Neuronal stem cell (in vitro differentiated cells): ENCODE data around the gene SFMBT1.
A peak's percentile ranks its signal among the peaks of the same experiment; 100 is the strongest.

ENCODE experiments used
- DNase-seq: peaks from one replicate; pipeline ENCODE4 v3.0.0-alpha.2; 2013; ENCODE audit warnings: low spot score
- H2AFZ ChIP-seq: one replicate; pipeline ENCODE4 v1.6.1; 2013; ENCODE audit warnings: mild to moderate bottlenecking, low read length, inconsistent platforms
- H2AK5ac ChIP-seq: 2 replicates; pipeline ENCODE4 v1.6.1; 2013; ENCODE audit warnings: low read depth, mild to moderate bottlenecking, inconsistent platforms, low read length, moderate library complexity, mixed read lengths
- H2BK120ac ChIP-seq: 2 replicates; pipeline ENCODE4 v1.6.1; 2013; ENCODE audit warnings: low read depth, mild to moderate bottlenecking, inconsistent platforms, low read length, moderate library complexity, mixed read lengths
- H2BK12ac ChIP-seq: one replicate; pipeline ENCODE4 v1.6.1; 2013; ENCODE audit warnings: low read length, inconsistent platforms
- H2BK15ac ChIP-seq: 2 replicates; pipeline ENCODE4 v1.6.1; 2013; ENCODE audit warnings: mild to moderate bottlenecking, low read length, inconsistent platforms, mixed read lengths
- H2BK5ac ChIP-seq: one replicate; pipeline ENCODE4 v1.6.1; 2013; ENCODE audit warnings: inconsistent platforms, mild to moderate bottlenecking, low read length, moderate library complexity
- H3K14ac ChIP-seq: one replicate; pipeline ENCODE4 v1.6.1; 2013; ENCODE audit warnings: low read length, inconsistent platforms
- H3K18ac ChIP-seq: 2 replicates; pipeline ENCODE4 v1.6.1; 2013; ENCODE audit warnings: low read length, inconsistent platforms
- H3K23ac ChIP-seq: 2 replicates; pipeline ENCODE4 v1.6.1; 2013; ENCODE audit warnings: low read depth, mild to moderate bottlenecking, mixed read lengths, low read length, inconsistent platforms; ENCODE audit not compliant: poor library complexity
- H3K27ac ChIP-seq: replicated peaks from 3 replicates; pipeline ENCODE4 v1.5.1; 2013; ENCODE audit warnings: low read length, inconsistent platforms
- H3K27me3 ChIP-seq, 3 experiments: 2 replicates each; pipeline ENCODE4 v1.6.1; 2013; ENCODE audit warnings: low read length in 3 of 3, mild to moderate bottlenecking in 2 of 3, inconsistent platforms in 1 of 3, low read depth in 1 of 3, mixed read lengths in 1 of 3, moderate library complexity in 1 of 3; ENCODE audit not compliant: control insufficient read depth in 3 of 3, insufficient read depth in 3 of 3
- H3K36me3 ChIP-seq, 2 donors: replicated peaks in 1 of 2; 2 replicates each; pipeline ENCODE4 v1.6.1; 2013; ENCODE audit warnings: low read length in 2 of 2; ENCODE audit not compliant: control insufficient read depth in 2 of 2, insufficient read depth in 2 of 2
- H3K4ac ChIP-seq: 2 replicates; pipeline ENCODE4 v1.6.1; 2013; ENCODE audit warnings: inconsistent platforms, mild to moderate bottlenecking, low read length, moderate library complexity
- H3K4me1 ChIP-seq, 2 donors: 1 replicate in 1 of 2; 2 replicates in 1 of 2; pipeline ENCODE4 v1.6.1; 2013; ENCODE audit warnings: low read length in 2 of 2, low read depth in 1 of 2; ENCODE audit not compliant: control insufficient read depth in 2 of 2, insufficient read depth in 1 of 2
- H3K4me2 ChIP-seq: one replicate; pipeline ENCODE4 v1.6.1; 2013; ENCODE audit warnings: mild to moderate bottlenecking, low read length, inconsistent platforms; ENCODE audit not compliant: insufficient read depth, poor library complexity, severe bottlenecking
- H3K4me3 ChIP-seq, 2 donors: 2 replicates each; pipeline ENCODE4 v1.5.1; 2013; ENCODE audit warnings: low read length in 2 of 2, mild to moderate bottlenecking in 2 of 2, inconsistent platforms in 1 of 2, moderate library complexity in 1 of 2
- H3K79me1 ChIP-seq: one replicate; pipeline ENCODE4 v1.6.1; 2013; ENCODE audit warnings: low read depth, mild to moderate bottlenecking, inconsistent platforms, low read length, moderate library complexity
- H3K9ac ChIP-seq: one replicate; pipeline ENCODE4 v1.6.1; 2013; ENCODE audit warnings: mild to moderate bottlenecking, low read depth, low read length, inconsistent platforms; ENCODE audit not compliant: poor library complexity
- H3K9me3 ChIP-seq, 2 donors: replicated peaks in 1 of 2; 2 replicates each; pipeline versions ENCODE3 to v1.6.1; 2013; ENCODE audit warnings: low read length in 2 of 2, mild to moderate bottlenecking in 2 of 2, inconsistent platforms in 1 of 2, low read depth in 1 of 2, mixed read lengths in 1 of 2, moderate library complexity in 1 of 2; ENCODE audit not compliant: control insufficient read depth in 2 of 2, insufficient read depth in 1 of 2
- H4K8ac ChIP-seq: one replicate; pipeline ENCODE4 v1.6.1; 2013; ENCODE audit warnings: low read depth, mild to moderate bottlenecking, inconsistent platforms, low read length, moderate library complexity
- H4K91ac ChIP-seq: one replicate; pipeline ENCODE4 v1.6.1; 2013; ENCODE audit warnings: low read length, low read depth, mild to moderate bottlenecking, inconsistent platforms; ENCODE audit not compliant: poor library complexity
- WGBS, 2 donors: extraction: QIAGEN DNeasy Blood & Tissue Kit; methylation state at CpG; one replicate each; pipeline ENCODE4 v1.1.7; 2013; ENCODE audit warnings: missing lambda C conversion rate in 2 of 2, mixed read lengths in 1 of 2; ENCODE audit not compliant: insufficient read length in 2 of 2, insufficient replicate concordance in 1 of 2; ENCODE audit errors: extremely low coverage in 2 of 2; 5-methylcytosine and 5-hydroxymethylcytosine counted together

The SFMBT1 gene

DNA sequence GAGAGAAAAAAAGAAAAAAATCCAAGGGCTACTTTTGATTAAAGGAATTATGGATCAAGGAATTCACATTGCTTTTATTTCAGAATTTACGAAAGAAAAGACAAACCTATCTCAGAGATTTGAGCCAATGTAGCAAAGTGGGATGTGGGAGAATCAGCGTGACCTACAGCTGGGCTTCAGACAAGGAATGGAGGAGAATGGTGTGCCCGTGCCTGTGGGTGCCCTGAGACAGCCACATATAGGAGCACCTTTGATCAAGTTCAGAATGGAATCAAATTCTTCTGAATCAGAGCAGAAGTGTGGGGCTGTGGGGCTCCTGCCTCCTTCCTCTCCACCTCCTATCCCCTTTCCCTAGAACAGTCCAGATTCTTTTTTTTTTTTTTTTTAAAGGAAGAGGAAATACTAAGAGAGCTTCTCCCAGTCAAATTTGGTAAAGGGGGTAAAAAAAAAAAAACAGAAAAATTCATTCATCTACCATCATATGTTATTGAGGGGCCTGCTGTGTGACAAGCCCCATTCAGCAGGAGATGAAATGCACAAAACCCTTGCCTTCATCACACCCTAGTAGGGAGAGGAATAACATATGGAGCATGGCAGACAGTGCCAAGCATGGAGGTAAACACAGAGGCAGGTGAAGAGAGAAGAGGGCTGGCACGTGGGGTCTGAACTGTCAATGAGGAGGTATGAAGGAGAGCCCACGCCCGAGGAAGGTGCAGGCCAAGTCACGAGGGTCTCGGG, 186.0 kb downstream of the SFMBT1 start:
- Histone ChIP-seq H3K36me3 (no peaks in the 10 kb centered on the region), H2BK120ac (no peak overlapping the region), H3K9me3 (peaks cover 2% of the 10 kb centered on the region in 2 donors), H2BK12ac (no peak overlapping the region), H3K27me3 (no peaks in the 10 kb centered on the region), H3K79me1 (no peaks in the 10 kb centered on the region), H3K9ac (no peak overlapping the region), H2BK15ac (no peak overlapping the region), H3K4ac (peak overlapping the region; percentile 3), H3K27ac (no peak overlapping the region), H3K14ac (no peak overlapping the region), H3K4me1 (peaks cover 0 to 1% of the 10 kb centered on the region in 2 donors), H4K91ac (no peak overlapping the region), H3K4me3 (no peak overlapping the region), H3K23ac (peak overlapping the region; percentile 17), H2AK5ac (no peak overlapping the region), H3K18ac (no peak overlapping the region), H4K8ac (no peak overlapping the region), H2AFZ (no peak overlapping the region), H2BK5ac (no peak overlapping the region), H3K4me2 (no peak overlapping the region)
- WGBS, 2 donors = no CpG with 5 or more reads among the region's 8 CpGs
- no peak for DNase-seq

- Histone ChIP-seq H2BK5ac (no peak overlapping the region), H2BK120ac (no peak overlapping the region), H3K23ac (no peak overlapping the region), H3K4me2 (no peak overlapping the region), H3K79me1 (no peaks in the 10 kb centered on the region), H3K9ac (no peak overlapping the region), H2AK5ac (no peak overlapping the region), H4K91ac (no peak overlapping the region), H2BK12ac (no peak overlapping the region), H3K14ac (no peak overlapping the region), H3K4me1 (peaks cover 0 to 4% of the 10 kb centered on the region in 2 donors), H3K27ac (no peak overlapping the region), H3K27me3 (no peaks in the 10 kb centered on the region), H3K9me3 (peaks cover 2% of the 10 kb centered on the region in 2 donors), H3K18ac (no peak overlapping the region), H3K36me3 (no peaks in the 10 kb centered on the region), H3K4me3 (no peak overlapping the region), H2AFZ (no peak overlapping the region), H4K8ac (no peak overlapping the region), H3K4ac (no peak overlapping the region), H2BK15ac (no peak overlapping the region)
- no peak for DNase-seq
- WGBS, 2 donors = no CpG with 5 or more reads among the region's 5 CpGs
Observed at GRCh38 chr3:52857864-52858263, 188.0 kb downstream of the SFMBT1 start.

- no peak overlapping the region for H3K4me2 ChIP-seq
- H4K8ac ChIP-seq = no peak overlapping the region
- H3K9me3 ChIP-seq = peaks cover 2% of the 10 kb centered on the region in 2 donors
- no peak overlapping the region for H3K18ac ChIP-seq
- H4K91ac ChIP-seq = no peak overlapping the region
- peaks cover 0 to 3% of the 10 kb centered on the region in 2 donors for H3K36me3 ChIP-seq
- no peak overlapping the region for H3K27ac ChIP-seq
- H2BK5ac ChIP-seq = peak overlapping the region; percentile 3
- no peak for DNase-seq
- H3K4me3 ChIP-seq = no peak overlapping the region
- no peak overlapping the region for H3K14ac ChIP-seq
- no peak overlapping the region for H2AFZ ChIP-seq
- H3K9ac ChIP-seq = no peak overlapping the region
- WGBS, 2 donors = no CpG with 5 or more reads among the region's 3 CpGs
- H2AK5ac ChIP-seq = no peak overlapping the region
- H3K4me1 ChIP-seq = peaks cover 0 to 4% of the 10 kb centered on the region in 2 donors
- H2BK12ac ChIP-seq = no peak overlapping the region
- H3K23ac ChIP-seq = no peak overlapping the region
- H3K4ac ChIP-seq = no peak overlapping the region
- H3K27me3 ChIP-seq = no peaks in the 10 kb centered on the region
- no peak overlapping the region for H2BK120ac ChIP-seq
- no peaks in the 10 kb centered on the region for H3K79me1 ChIP-seq
- no peak overlapping the region for H2BK15ac ChIP-seq
Observed at GRCh38 chr3:52857133-52857532, 188.7 kb downstream of the SFMBT1 start.

DNA sequence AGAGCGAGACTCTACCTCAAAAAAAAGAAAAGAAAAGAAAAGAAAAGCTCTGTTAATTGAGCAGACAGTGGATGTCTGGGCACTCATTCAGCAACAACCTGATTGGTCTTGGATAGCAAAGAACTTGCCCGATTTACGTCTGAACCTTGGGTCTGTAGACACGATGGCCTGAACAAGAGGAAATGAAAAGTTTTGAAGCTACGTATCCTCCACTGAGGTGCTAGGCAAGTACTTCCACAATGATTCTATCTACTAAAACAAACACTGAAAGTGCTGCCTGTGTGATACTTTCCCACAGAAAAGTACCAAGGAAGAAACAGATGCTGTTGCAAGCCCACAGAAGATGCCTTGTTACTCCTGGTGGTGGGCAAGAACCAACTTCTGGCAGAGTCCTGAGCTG, 189.2 kb downstream of the SFMBT1 start:
- Histone ChIP-seq H3K27ac (no peak overlapping the region), H3K4me1 (peaks cover 0 to 4% of the 10 kb centered on the region in 2 donors)
- WGBS, 2 donors = no CpG with 5 or more reads among the region's 5 CpGs

More for the DNA sequence above, 189.2 kb downstream of the SFMBT1 start:
- Histone ChIP-seq H3K4me2 (no peak overlapping the region), H2AFZ (no peak overlapping the region), H3K14ac (no peak overlapping the region), H2BK12ac (no peak overlapping the region), H2BK120ac (no peak overlapping the region), H3K4ac (no peak overlapping the region), H3K23ac (no peak overlapping the region), H4K91ac (no peak overlapping the region), H3K4me3 (no peak overlapping the region), H4K8ac (no peak overlapping the region), H2BK15ac (no peak overlapping the region), H3K9ac (no peak overlapping the region), H2AK5ac (no peak overlapping the region), H3K18ac (no peak overlapping the region), H3K79me1 (no peaks in the 10 kb centered on the region), H3K27me3 (no peaks in the 10 kb centered on the region), H2BK5ac (peak overlapping the region; percentile 3), H3K36me3 (peaks cover 4 to 6% of the 10 kb centered on the region in 2 donors), H3K9me3 (peaks cover 2% of the 10 kb centered on the region in 2 donors)
- no peak for DNase-seq
